HG03025 (cell line): ENCODE data around the gene PRCC.
A peak's percentile ranks its signal among the peaks of the same experiment; 100 is the strongest.
"Not testable (repeated sequence)": the region's sequence is repeated elsewhere in the genome, so short reads cannot be mapped to it uniquely, and the experiment has no call there.

Experiments used
- ATAC-seq: cut with Tn5 transposase; IDR thresholded peaks from one replicate; pipeline ENCODE4 v1.9.1; 2021; ENCODE audit warnings: mild to moderate bottlenecking, moderate library complexity; ENCODE audit not compliant: unreplicated experiment, low FRiP score

PRCC gene

GRCh38 chr1:156757572-156758253 lies 9.6 kb upstream of the PRCC start:
- ATAC-seq = not testable (repeated sequence)

GRCh38 chr1:156760092-156760795 lies 7.1 kb upstream of the PRCC start:
- ATAC-seq = no peak

- ATAC-seq = no peak
These were observed 6.6 kb upstream of the PRCC start for GRCh38 chr1:156760796-156761104.

GRCh38 chr1:156765136-156765535 lies 2.2 kb upstream of the PRCC start:
- ATAC-seq = not testable (repeated sequence)

GRCh38 chr1:156765666-156766065 lies 1.7 kb upstream of the PRCC start:
- no peak for ATAC-seq

- no peak for ATAC-seq
These were observed 836 bp upstream of the PRCC start for GRCh38 chr1:156766298-156767100.

- ATAC-seq = peak; percentile 3
These were observed 707 bp downstream of the PRCC start for GRCh38 chr1:156767879-156768604.

- ATAC-seq = no peak
These were observed 1.4 kb downstream of the PRCC start for GRCh38 chr1:156768610-156769295.

GRCh38 chr1:156772222-156772621 lies 4.9 kb downstream of the PRCC start:
- ATAC-seq = no peak

- ATAC-seq = no peak
These were observed 5.6 kb downstream of the PRCC start for GRCh38 chr1:156772728-156773497.

GRCh38 chr1:156773607-156774006 lies 6.3 kb downstream of the PRCC start:
- ATAC-seq = no peak

GRCh38 chr1:156775799-156776198 lies 8.5 kb downstream of the PRCC start:
- ATAC-seq = no peak

- no peak for ATAC-seq
These were observed 9.6 kb downstream of the PRCC start for GRCh38 chr1:156776942-156777341.

- ATAC-seq = no peak
These were observed 10.2 kb downstream of the PRCC start for GRCh38 chr1:156777573-156777972.

GRCh38 chr1:156781585-156782186 lies 14.4 kb downstream of the PRCC start:
- ATAC-seq = no peak

- ATAC-seq = no peak
These were observed 18.1 kb downstream of the PRCC start for GRCh38 chr1:156785458-156785857.

GRCh38 chr1:156786640-156787039 lies 19.3 kb downstream of the PRCC start:
- ATAC-seq = no peak

GRCh38 chr1:156788136-156788535 lies 20.8 kb downstream of the PRCC start:
- no peak for ATAC-seq

GRCh38 chr1:156789621-156790318 lies 22.4 kb downstream of the PRCC start:
- no peak for ATAC-seq
